NOMO-1 (cell line): ENCODE results near the gene SAPCD2.
"Not testable (repeated sequence)": the region's sequence is repeated elsewhere in the genome, so short reads cannot be mapped to it uniquely, and the experiment has no call there.

Experiments used
- DNase-seq, 2 experiments: peaks; one replicate each; lab custom pipeline; 2025; ENCODE audit not compliant: unreplicated experiment in 2 of 2; lab: John Stamatoyannopoulos, UW

The SAPCD2 gene

GRCh38 chr9:137066096-137066861 is 4.1 kb downstream of the SAPCD2 start:
- no peak for DNase-seq

- no peak for DNase-seq
Observed at GRCh38 chr9:137065336-137065967, 4.9 kb downstream of the SAPCD2 start.

DNA sequence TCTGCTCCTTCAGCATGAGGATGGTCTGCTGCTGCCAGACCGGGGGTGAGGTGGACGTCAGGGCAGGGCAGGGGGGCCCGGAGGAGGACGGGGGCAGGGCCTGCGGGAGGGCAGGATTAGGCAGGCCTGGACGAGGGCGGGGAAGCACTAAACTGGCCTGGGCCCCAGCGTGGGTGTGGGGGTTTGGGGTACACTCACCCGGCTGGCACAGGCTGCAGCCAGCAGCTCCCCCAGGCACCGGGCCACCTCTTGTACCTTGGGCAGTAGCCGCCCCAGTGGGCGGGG is 5.5 kb downstream of the SAPCD2 start:
- no peak for DNase-seq

- peak; percentile 32 to 74 for DNase-seq
Observed at GRCh38 chr9:137064027-137064879, 6.1 kb downstream of the SAPCD2 start.

DNA sequence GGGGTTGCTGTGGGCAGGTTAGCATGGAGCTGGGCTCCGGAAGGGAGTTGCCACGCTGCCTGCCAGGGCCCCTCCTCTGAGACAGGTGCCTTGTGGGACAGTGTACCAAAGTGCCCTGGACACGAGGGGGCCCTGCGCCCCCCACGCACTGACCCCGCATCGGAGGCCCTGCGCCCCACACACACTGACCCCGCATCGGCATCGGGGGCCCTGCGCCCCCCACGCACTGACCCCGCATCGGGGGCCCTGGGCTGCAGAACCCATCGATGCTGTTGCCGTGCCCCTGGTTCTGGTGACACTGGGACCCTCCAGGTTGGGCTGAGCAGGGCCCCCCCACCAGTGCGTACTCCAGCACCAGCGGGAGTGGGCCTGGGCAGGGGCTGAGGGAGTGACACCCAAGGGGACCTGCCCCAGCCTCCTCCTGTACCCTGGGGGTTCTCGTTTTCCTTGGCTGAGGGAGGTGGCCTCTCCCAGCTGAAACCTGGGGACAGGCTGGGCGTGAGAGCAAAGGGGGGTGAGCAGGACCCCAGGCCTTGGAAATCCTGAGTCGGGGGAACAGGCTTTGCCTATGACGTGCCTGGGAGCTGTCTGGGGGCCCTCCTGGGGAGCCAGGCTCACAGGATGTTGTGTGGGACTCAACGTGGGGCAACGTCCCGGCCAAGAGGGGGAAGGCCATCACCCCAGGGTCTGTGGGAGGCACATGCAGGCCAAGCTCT is 6.9 kb downstream of the SAPCD2 start:
- DNase-seq = no peak

- not testable (repeated sequence) for DNase-seq
Observed at GRCh38 chr9:137062798-137063197, 7.6 kb downstream of the SAPCD2 start.

DNA sequence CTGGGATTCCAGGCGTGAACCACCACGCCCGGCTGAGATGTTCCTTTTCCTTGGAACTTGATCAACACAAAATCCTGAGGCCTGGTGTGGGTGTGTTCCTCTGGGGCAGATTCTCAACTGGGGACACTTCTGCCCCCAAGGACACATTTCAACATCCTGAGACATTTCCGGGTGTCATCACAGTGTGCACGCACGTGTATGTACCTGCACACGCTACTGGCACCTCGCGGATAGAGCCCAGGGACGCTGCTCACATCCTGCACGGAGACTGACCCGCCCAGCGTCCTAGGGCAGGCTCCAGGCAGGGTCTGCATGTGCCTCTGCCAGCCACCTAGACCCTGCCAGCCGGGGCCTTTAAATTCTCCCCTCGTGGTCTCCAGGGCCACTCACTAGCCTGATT is 8.0 kb downstream of the SAPCD2 start:
- no peak for DNase-seq

GRCh38 chr9:137058521-137059234 is 11.7 kb downstream of the SAPCD2 start:
- peak; percentile 32 to 68 for DNase-seq

GRCh38 chr9:137057545-137057944 is 12.8 kb downstream of the SAPCD2 start:
- no peak for DNase-seq

DNA sequence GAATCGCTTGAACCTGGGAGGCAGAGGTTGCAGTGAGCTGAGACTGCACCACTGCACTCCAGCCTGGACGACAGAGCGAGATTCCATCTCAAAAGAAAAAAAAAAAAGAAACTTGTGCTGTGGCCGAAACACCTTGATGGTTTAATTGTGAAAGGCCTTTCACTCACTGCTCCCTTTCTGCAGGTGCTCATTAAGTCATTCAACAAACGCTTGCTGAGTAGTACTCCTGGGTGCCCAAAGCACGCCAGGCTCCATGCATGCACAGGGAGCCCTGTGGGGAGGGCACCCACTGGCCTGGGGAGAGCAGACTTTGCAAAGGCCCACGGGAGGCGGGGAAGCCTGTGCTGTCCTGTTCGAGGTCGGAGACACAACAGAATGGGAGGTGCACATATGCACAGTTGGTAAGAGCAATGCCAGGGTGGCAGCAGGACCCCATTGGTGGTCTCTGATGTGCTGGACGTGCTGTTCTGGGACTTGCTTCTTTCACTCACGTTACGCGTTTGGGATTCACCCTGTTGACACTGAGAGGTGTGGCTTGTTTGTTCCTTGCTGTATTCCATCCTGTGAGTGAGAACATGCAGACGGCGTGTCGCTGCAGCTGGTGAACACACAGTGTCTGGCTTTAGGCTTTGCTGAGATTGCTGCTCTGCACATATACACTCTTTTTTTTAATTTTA is 13.5 kb downstream of the SAPCD2 start:
- DNase-seq = no peak

- no peak for DNase-seq
Observed at GRCh38 chr9:137055385-137056364, 14.7 kb downstream of the SAPCD2 start.

- no peak for DNase-seq
Observed at GRCh38 chr9:137054932-137055384, 15.4 kb downstream of the SAPCD2 start.

DNA sequence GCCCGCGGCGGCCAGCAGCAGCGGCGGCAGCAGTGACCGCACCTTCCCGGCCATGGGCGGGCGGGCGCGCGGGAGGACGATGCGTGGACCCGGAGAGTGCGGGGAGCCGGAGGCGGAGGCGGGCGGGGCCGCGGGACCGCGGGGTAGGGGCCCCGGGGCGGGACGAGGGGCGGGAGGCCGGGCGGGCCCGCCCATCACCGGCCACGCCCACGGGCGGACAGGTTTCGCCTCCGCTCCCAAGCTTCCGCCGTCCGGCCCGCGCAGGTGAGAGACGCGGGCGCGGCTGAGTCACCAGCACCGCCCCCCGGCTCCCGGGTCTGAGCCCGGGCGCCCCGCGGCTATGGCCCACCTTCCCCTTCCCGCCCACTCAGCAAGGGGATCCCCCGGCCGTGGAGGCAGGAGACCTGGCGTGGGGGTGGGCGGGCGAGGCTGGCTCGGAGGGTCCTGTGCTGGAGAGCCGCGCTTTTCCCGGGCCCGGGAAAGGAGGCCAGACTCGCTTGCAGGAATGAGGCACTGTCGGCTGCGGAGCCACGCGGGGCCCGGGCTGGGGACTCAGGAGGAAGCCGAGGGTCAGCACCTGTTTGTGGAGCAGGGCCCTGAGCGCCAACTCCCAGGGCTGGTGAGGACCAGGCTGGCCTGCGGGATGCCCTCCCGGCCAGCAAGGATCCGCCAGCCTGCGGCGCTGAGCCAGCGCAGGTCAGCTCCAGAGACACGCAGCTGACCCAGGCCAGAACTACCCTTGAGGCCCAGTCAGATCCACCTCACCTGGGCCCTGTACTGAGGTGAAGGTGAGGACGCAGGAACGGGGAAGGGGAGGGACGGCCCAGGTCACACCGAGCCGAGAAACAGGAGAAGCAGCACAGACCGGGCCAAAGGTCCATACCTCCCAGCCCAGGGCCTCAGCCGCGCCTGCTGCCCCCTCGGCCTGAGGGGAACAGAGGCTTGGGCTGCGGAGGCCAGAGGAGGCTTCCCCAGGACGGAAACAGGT is 16.1 kb downstream of the SAPCD2 start, which contains the start of gene ENTPD2:
Gene ENTPD2 (minus strand): TSS at position 118 of the 988 bp plus-strand sequence. CDS start 64 bp downstream, at position 54.
- no peak for DNase-seq

GRCh38 chr9:137052998-137053943 is 17.1 kb downstream of the SAPCD2 start:
- DNase-seq = no peak

DNA sequence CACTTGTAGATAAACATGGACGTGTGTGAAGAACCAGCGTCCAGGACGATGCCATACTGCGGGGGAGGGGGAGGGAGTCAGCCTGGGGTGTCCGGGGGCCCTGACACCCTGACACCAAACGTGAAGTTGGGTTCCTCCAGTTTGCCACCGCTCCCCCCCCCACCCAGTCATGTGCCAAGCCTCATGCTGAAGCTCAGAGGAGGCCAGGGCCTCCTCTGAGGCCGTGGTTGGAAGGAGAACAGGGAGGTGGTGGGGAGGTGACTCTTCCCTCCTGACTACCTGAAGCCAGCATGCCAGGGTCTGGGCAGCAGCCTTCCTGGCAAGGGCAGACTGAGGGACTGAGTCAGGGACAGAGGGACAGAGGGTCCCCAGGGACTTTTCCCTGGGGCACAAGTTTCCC is 18.1 kb downstream of the SAPCD2 start:
- DNase-seq = no peak

DNA sequence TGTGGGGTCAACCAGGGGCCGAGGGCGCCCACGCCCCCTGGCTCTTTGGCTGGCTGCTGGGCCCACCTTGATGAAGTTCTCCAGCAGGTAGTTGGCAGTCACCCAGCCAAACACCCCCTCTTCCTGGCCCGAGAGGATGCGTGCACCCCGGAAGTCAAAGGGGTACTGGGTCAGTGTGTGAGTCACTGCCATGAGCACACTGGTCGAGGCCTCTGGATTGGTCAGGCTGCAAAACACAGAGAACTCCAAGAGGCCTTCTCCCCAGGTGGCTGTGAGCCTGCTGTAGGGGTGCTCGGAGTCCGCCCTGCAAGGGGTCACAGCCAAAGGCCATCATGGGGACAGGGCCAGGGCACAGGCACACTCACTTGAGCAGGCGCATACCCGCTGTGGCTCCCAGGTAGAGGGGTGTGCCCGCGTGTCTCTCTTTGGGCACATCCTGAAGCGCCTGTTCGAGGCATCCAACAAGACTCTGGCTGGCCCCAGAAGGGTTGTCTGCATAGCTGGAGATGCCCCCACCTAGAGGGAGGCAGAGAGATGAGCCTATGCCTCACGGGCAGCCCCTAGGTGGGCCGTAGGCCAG is 19.1 kb downstream of the SAPCD2 start:
- DNase-seq = no peak
